Small intestine (tissue), 7 donors: Measurements from ENCODE around the gene PLXNB2. TPM values are rescaled to one million over a fixed set of nuclear protein-coding genes. Genes with fewer than 3 reads are reported as not detected.

Experiments used
- DNase-seq, 2 donors: peaks; one replicate each; pipeline versions ENCODE4 v3.0.0 to v3.0.0-alpha.2; 2013
- FAIRE-seq: peaks from 2 replicates; lab custom pipeline; 2012; peaks lifted over from hg19 to GRCh38; lab: Jason Lieb, UNC
- H3K27ac ChIP-seq, 3 donors: one replicate each; pipeline ENCODE4 v1.5.1; 2013; ENCODE audit warnings: low read length in 2 of 3, mild to moderate bottlenecking in 2 of 3, control low read depth in 1 of 3, inconsistent platforms in 1 of 3, low read depth in 1 of 3, moderate library complexity in 1 of 3
- H3K27me3 ChIP-seq, 3 donors: one replicate each; pipeline ENCODE4 v1.6.1; 2013; ENCODE audit warnings: low read length in 3 of 3, inconsistent platforms in 1 of 3; ENCODE audit not compliant: control insufficient read depth in 3 of 3, insufficient read depth in 3 of 3
- H3K36me3 ChIP-seq, 3 donors: one replicate each; pipeline ENCODE4 v1.6.1; 2013; ENCODE audit warnings: low read length in 3 of 3, inconsistent platforms in 1 of 3, low read depth in 1 of 3, mild to moderate bottlenecking in 1 of 3, moderate library complexity in 1 of 3; ENCODE audit not compliant: control insufficient read depth in 3 of 3, insufficient read depth in 2 of 3
- H3K4me1 ChIP-seq, 3 donors: one replicate each; pipeline ENCODE4 v1.6.1; 2013; ENCODE audit warnings: low read length in 2 of 3, inconsistent platforms in 1 of 3, low read depth in 1 of 3, mild to moderate bottlenecking in 1 of 3, moderate library complexity in 1 of 3; ENCODE audit not compliant: control insufficient read depth in 3 of 3, insufficient read depth in 2 of 3
- H3K4me3 ChIP-seq, 3 donors: one replicate each; pipeline ENCODE4 v1.5.1; 2013; ENCODE audit warnings: low read length in 3 of 3, control low read depth in 1 of 3, inconsistent platforms in 1 of 3, low read depth in 1 of 3, mild to moderate bottlenecking in 1 of 3, moderate library complexity in 1 of 3
- H3K9me3 ChIP-seq, 2 donors: one replicate each; pipeline ENCODE4 v1.6.1; 2013; ENCODE audit warnings: low read depth in 1 of 2, low read length in 1 of 2; ENCODE audit not compliant: control insufficient read depth in 2 of 2, insufficient read depth in 1 of 2
- WGBS, 3 donors: extraction: QIAGEN DNeasy Blood & Tissue Kit; methylation state at CpG; one replicate each; pipeline ENCODE4 v1.1.7; 2013; 5-methylcytosine and 5-hydroxymethylcytosine counted together
- polyA plus RNA-seq, 4 donors: library from polyadenylated mRNA; stranded (reverse) in 3 of 4; unstranded in 1 of 4; fragments of 200-250 nt in 3 of 4; fragments of 120-200 nt in 1 of 4; gene quantifications; one replicate each; pipeline versions ENCODE4 v1.2.1 to v1.2.3, GENCODE V29; 2013
- donor health status: healthy with polysubstance abuse.
- donor health status: control.
- donor health status: control.
- donor health status: Bipolar disorder and iron deficiency.
- donor health status: healthy.

PLXNB2 gene
- polyA plus RNA-seq, 4 donors = 70.3 to 179 (median 95.2) TPM

- Histone ChIP-seq H3K27ac (peak within 1 kb of the TSS; percentile 11 to 63 (median 12)), H3K27me3 (no peaks in the 10 kb centered on the region), H3K4me3 (peak within 1 kb of the TSS; percentile 60 to 83 (median 81)), H3K4me1 (peaks cover 8 to 24% (median 12%) of the 10 kb centered on the region in 3 donors), H3K9me3 (no peaks in the 10 kb centered on the region), H3K36me3 (peaks cover 0 to 42% (median 0%) of the 10 kb centered on the region in 3 donors)
- WGBS, 3 donors = 0 to 1% (median 1%) methylated on average over 40 to 81 of the region's 81 CpGs
- peak; percentile 85 to 92 for DNase-seq
- FAIRE-seq = no peak
Measured at GRCh38 chr22:50250555-50251476, 56.6 kb downstream of the PLXNB2 start, which contains the start of gene HDAC10. Gene HDAC10 (minus strand): TSS chr22:50251265. CDS start chr22:50251032, 233 bp downstream.

- no peaks in the 10 kb centered on the region for H3K9me3 ChIP-seq
- WGBS, 3 donors = 22 to 64% (median 51%) methylated on average over 11 of the region's 11 CpGs
- no peak for DNase-seq
- H3K4me3 ChIP-seq = peak overlapping the region in 2 of 3 donors; percentile 81 to 83
- no peak overlapping the region for H3K27ac ChIP-seq
- H3K27me3 ChIP-seq = no peaks in the 10 kb centered on the region
- no peak for FAIRE-seq
- H3K4me1 ChIP-seq = peaks cover 10 to 29% (median 12%) of the 10 kb centered on the region in 3 donors
- H3K36me3 ChIP-seq = peaks cover 0 to 46% (median 0%) of the 10 kb centered on the region in 3 donors
Measured at GRCh38 chr22:50250249-50250554, 57.2 kb downstream of the PLXNB2 start.

GRCh38 chr22:50249341-50250248, 57.9 kb downstream of the PLXNB2 start:
- Histone ChIP-seq H3K4me3 (peak overlapping the region in 2 of 3 donors; percentile 81 to 83), H3K27me3 (no peaks in the 10 kb centered on the region), H3K27ac (no peak overlapping the region), H3K9me3 (no peaks in the 10 kb centered on the region), H3K4me1 (peaks cover 10 to 29% (median 12%) of the 10 kb centered on the region in 3 donors), H3K36me3 (peaks cover 0 to 46% (median 0%) of the 10 kb centered on the region in 3 donors)
- DNase-seq (no peak), FAIRE-seq (no peak)
- 81 to 88% (median 85%) methylated on average over 31 to 32 of the region's 32 CpGs for WGBS, 3 donors

- H3K27me3 ChIP-seq = no peaks in the 10 kb centered on the region
- 76 to 86% (median 80%) methylated on average over 26 to 29 of the region's 29 CpGs for WGBS, 3 donors
- no peak for DNase-seq
- H3K9me3 ChIP-seq = no peaks in the 10 kb centered on the region
- H3K4me1 ChIP-seq = peaks cover 12 to 29% (median 12%) of the 10 kb centered on the region in 3 donors
- peaks cover 0 to 46% (median 0%) of the 10 kb centered on the region in 3 donors for H3K36me3 ChIP-seq
- FAIRE-seq = no peak
- no peak overlapping the region for H3K27ac ChIP-seq
- H3K4me3 ChIP-seq = no peak overlapping the region
Measured at GRCh38 chr22:50248196-50249081, 59.0 kb downstream of the PLXNB2 start.

GRCh38 chr22:50247748-50248147, 59.7 kb downstream of the PLXNB2 start:
- no peaks in the 10 kb centered on the region for H3K9me3 ChIP-seq
- 28 to 41% (median 38%) methylated on average over 15 to 16 of the region's 16 CpGs for WGBS, 3 donors
- no peak overlapping the region for H3K27ac ChIP-seq
- H3K4me1 ChIP-seq = peaks cover 12 to 29% (median 12%) of the 10 kb centered on the region in 3 donors
- peak; percentile 74 to 81 for DNase-seq
- no peak for FAIRE-seq
- H3K4me3 ChIP-seq = no peak overlapping the region
- no peaks in the 10 kb centered on the region for H3K27me3 ChIP-seq
- peaks cover 0 to 46% (median 0%) of the 10 kb centered on the region in 3 donors for H3K36me3 ChIP-seq

GRCh38 chr22:50246242-50247175, 60.9 kb downstream of the PLXNB2 start:
- peaks cover 0 to 46% (median 0%) of the 10 kb centered on the region in 3 donors for H3K36me3 ChIP-seq
- H3K4me1 ChIP-seq = peaks cover 12 to 29% (median 15%) of the 10 kb centered on the region in 3 donors
- WGBS, 3 donors = 84 to 88% (median 87%) methylated on average over 20 of the region's 20 CpGs
- peak overlapping the region in 1 of 3 donors; percentile 90 for H3K4me3 ChIP-seq
- no peaks in the 10 kb centered on the region for H3K9me3 ChIP-seq
- DNase-seq (no peak), FAIRE-seq (no peak)
- H3K27me3 ChIP-seq = no peaks in the 10 kb centered on the region
- peak overlapping the region in 1 of 3 donors; percentile 6 for H3K27ac ChIP-seq
